ENCODE data around the gene PKD1L1.

DNA sequence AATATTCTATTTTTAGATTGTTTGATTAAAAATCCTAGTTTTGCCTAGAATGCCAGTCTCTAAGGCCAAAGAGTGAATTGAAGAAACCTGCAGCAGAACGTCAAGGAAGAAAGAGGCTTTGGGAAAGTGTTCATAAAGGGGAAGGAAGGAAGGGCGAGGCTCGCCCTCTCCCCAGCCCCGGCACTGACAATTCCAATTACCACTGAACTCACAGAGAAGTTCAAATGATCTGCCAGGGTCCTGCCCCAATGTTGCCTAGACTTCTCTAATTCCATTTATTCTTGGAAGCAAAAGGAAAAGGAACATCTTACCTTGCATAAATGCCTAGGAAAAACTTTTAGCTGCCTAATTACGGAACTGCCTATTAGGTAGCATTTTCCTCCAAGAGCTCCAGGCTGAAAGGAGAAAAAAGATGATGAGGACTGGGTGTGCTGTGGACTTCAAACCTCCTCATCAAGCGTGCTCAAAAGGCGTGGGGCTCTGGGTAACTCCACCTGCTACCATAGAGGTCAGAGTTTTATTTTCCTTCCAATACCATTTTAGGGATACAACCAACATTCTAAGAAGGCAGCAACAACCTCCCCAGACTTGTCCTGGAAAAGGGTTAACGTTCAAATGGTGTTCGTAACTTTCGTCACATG is 134.5 kb downstream of the PKD1L1 start:
- TF ChIP-seq CTCF (optimal IDR thresholded peaks at IDR 0.05 in 1 of 3, IDR thresholded peaks at IDR 0.05 in 1 of 3, conservative IDR thresholded peaks at IDR 0.05 in 1 of 3; ENCODE audit: extremely low read depth in 1 of 3, insufficient read depth in 2 of 3, low read length in 3 of 3), result no peak
- TF ChIP-seq EZH2 (IDR thresholded peaks at IDR 0.05; ENCODE audit: low read length), result no peak
